GM10266 (cell line): ENCODE measurements around the gene PTPRE.

Source experiments
- DNase-seq: peaks from one replicate; pipeline ENCODE4 v3.0.0; 2012; ENCODE audit errors: extremely low spot score
- TF ChIP-seq, protein P1 (sequence below): IDR thresholded peaks from 2 replicates; pipeline ENCODE4 v1.5.1; 2012; ENCODE audit warnings: mild to moderate bottlenecking, low read depth; ENCODE audit not compliant: control insufficient read depth, insufficient read depth; ENCODE audit errors: missing control alignments

Gene PTPRE

DNA sequence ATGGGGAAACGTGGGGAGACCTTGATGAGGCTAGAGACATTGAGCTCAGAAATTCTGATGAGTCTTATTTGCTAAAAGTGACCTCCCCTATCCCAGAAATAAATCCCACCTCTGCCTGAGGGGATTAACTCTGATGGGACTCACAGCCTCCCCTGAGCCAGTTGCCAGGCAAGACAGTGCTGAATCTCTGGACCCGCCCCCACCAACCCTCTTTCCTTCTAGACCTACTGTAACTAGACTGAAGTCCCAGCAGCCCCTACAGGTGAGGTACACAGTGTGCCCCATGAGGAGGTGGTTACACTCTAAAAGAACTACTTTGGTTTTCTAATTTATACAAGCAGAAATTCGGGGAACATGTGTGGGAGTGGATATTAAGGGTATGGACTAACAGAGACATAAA, 42.9 kb downstream of the PTPRE start:
- no peak for DNase-seq
- TF ChIP-seq, protein P1, sequence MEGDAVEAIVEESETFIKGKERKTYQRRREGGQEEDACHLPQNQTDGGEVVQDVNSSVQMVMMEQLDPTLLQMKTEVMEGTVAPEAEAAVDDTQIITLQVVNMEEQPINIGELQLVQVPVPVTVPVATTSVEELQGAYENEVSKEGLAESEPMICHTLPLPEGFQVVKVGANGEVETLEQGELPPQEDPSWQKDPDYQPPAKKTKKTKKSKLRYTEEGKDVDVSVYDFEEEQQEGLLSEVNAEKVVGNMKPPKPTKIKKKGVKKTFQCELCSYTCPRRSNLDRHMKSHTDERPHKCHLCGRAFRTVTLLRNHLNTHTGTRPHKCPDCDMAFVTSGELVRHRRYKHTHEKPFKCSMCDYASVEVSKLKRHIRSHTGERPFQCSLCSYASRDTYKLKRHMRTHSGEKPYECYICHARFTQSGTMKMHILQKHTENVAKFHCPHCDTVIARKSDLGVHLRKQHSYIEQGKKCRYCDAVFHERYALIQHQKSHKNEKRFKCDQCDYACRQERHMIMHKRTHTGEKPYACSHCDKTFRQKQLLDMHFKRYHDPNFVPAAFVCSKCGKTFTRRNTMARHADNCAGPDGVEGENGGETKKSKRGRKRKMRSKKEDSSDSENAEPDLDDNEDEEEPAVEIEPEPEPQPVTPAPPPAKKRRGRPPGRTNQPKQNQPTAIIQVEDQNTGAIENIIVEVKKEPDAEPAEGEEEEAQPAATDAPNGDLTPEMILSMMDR, result no peak

DNA sequence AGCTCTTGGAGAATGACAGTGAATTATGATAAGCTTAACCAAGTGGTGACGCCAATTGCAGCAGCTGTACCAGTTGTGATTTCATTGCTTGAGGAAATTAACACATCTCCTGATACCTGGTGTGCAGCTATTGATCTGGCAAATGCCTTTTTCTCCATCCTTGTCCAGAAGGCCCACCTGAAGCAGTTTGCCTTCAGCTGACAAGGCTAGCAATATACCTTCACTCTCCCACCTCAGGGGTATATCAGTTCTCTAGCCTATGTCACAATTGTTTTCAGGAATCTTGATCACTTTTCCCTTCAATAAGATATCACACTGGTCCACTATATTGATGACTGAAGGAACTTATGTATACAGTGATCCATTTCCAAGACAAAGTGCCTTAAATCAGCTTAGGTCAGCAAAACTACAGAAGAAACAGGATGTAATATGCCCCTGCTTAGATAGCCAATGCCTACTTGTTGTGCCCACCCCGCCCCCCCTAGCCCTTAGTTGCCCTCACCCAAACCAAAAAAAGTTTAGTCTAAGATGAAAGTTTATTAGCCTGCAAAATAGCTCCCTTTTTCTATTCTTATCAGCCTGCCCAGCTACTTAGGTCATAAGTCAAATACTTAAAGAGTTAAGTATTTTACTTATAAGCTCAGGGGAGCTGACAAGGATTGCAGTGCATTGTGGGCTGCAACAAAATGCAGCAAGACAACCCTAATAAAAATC, 45.1 kb downstream of the PTPRE start:
- TF ChIP-seq, protein P1, result no peak
- DNase-seq, result no peak

DNA sequence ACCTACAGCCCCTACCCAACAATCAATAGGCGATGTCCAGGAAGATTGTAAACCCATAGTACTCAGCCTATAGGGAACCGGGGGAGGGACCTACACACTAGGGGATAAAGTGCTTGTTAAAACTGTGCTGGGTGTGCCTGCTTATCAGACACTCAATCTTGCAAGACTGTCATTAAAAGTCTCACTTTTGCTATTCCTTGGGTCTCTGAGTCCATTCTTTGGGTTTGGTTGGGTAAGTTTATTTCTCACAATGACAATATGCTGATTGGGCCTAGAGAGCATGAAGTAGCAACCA, 45.6 kb downstream of the PTPRE start:
- TF ChIP-seq, protein P1, result no peak
- DNase-seq, result no peak

DNA sequence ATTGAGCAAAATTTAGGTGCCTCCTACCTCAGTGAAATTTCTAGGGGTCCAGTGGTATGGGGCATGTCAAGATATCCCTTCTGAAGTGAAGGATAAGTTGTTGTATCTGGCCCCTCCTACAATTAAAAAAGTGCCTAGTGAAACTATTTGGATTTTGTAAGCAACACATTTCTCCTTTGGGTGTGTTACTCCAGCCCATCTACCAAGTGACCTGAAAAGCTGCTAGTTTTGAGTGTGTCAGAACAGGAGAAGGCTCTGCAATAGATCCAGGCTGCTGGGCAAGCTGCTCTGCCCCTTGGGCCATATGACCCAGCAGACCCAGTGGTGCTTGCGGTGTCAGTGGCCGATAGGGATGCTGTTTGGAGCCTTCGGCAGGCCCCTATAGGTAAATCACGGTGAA, 46.0 kb downstream of the PTPRE start:
- DNase-seq, result no peak
- TF ChIP-seq, protein P1, result no peak

DNA sequence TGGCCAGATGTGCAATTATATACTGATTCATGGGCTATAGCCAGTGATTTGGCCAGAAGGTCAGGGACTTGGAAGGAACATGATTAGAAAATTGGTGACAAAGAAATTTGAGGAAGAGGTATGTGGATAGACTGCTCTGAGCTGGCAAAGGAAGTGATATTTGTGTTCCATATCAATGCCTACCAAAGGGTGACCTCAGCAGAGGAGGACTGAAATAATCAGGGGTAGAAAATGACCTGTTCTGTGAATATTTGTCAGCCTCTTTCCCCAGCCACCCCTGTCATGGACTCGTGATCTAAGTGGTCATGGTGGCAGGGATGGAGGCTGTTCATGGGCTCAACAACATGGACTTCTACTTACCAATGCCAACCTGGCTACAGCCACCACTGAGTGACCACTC, 47.0 kb downstream of the PTPRE start:
- TF ChIP-seq, protein P1, result no peak
- no peak for DNase-seq

DNA sequence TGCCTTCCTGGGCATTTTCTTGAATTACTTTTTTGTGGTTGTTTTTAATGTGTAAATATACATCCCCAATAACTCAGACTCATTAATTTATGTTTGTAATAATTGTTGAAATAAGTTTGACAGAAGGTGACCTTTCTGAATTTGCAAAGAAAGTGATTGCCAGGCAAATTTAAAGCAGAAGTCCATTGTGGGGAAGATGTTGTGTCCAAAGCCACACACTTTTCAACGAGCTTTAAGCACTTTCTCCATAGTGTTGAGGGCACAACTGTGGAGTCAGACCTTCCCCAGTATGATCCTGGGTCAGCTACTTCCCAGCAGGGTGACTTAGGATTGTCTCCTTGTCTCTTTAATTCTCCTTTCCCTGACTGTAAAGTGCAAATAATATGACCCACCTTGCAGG, 52.5 kb downstream of the PTPRE start:
- TF ChIP-seq, protein P1, result no peak
- no peak for DNase-seq

DNA sequence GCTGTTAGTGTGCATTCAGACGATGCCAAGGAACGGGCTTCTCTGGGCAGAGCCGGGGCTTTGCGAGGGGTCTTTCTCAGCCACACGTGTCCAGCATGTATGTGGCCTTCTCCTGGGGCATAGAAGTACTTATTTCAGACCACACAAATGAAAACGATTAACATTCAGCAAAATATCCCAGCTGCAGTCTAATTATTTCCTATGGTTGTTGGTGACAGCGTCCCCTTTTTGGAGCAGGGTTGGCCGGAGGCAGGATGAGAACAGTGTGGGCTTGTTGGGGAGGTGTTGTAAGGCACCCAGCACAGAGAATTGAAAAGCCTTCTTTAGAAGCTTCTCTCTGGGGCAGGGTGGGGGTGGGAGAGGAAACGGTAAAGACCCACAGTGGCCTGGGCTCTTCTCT, 54.2 kb downstream of the PTPRE start:
- no peak for DNase-seq
- TF ChIP-seq, protein P1, result no peak
